AG09309 (cell line): ENCODE results near the gene PHKB.
"Not testable (repeated sequence)": the region's sequence is repeated elsewhere in the genome, so short reads cannot be mapped to it uniquely, and the experiment has no call there.

Experiments used
- DNase-seq: peaks from one replicate; pipeline ENCODE4 v3.0.0-alpha.2; 2010; ENCODE audit warnings: low read depth
- H3K4me3 ChIP-seq: 2 replicates; pipeline ENCODE4 v1.5.1; 2011; ENCODE audit warnings: mild to moderate bottlenecking, low read depth, low read length, moderate library complexity; ENCODE audit not compliant: control insufficient read depth
- CTCF ChIP-seq: IDR thresholded peaks from 2 replicates; pipeline ENCODE4 v1.5.1; 2011; ENCODE audit warnings: mild to moderate bottlenecking, low read depth, low read length, inconsistent platforms; ENCODE audit not compliant: insufficient read depth, control insufficient read depth; ENCODE audit errors: missing control alignments

Gene PHKB

GRCh38 chr16:47523342-47524006, 62.3 kb downstream of the PHKB start:
- no peak for DNase-seq
- no peak for TF ChIP-seq CTCF
- H3K4me3 ChIP-seq, result no peak overlapping the region

GRCh38 chr16:47524007-47524405, 62.9 kb downstream of the PHKB start:
- no peak for DNase-seq
- no peak for TF ChIP-seq CTCF
- H3K4me3 ChIP-seq, result no peak overlapping the region

GRCh38 chr16:47528431-47528830, 67.3 kb downstream of the PHKB start:
- TF ChIP-seq CTCF, result no peak
- no peak overlapping the region for H3K4me3 ChIP-seq

GRCh38 chr16:47533744-47534292, 72.7 kb downstream of the PHKB start:
- no peak overlapping the region for H3K4me3 ChIP-seq
- DNase-seq, result no peak
- no peak for TF ChIP-seq CTCF

More at GRCh38 chr16:47528431-47528830, 67.3 kb downstream of the PHKB start:
- no peak for DNase-seq

GRCh38 chr16:47538472-47538871, 77.3 kb downstream of the PHKB start:
- no peak overlapping the region for H3K4me3 ChIP-seq
- no peak for DNase-seq
- no peak for TF ChIP-seq CTCF

- not testable (repeated sequence) for H3K4me3 ChIP-seq, DNase-seq
Measured at GRCh38 chr16:47539707-47540670, 78.9 kb downstream of the PHKB start.

GRCh38 chr16:47541135-47541534, 80.0 kb downstream of the PHKB start:
- DNase-seq, H3K4me3 ChIP-seq: not testable (repeated sequence)

- DNase-seq, H3K4me3 ChIP-seq: not testable (repeated sequence)
Measured at GRCh38 chr16:47544255-47544654, 83.1 kb downstream of the PHKB start.

GRCh38 chr16:47551185-47551584, 90.1 kb downstream of the PHKB start:
- H3K4me3 ChIP-seq, DNase-seq: not testable (repeated sequence)

- not testable (repeated sequence) for DNase-seq
Measured at GRCh38 chr16:47551767-47552166, 90.6 kb downstream of the PHKB start.

More at GRCh38 chr16:47551767-47552166, 90.6 kb downstream of the PHKB start:
- H3K4me3 ChIP-seq, result not testable (repeated sequence)
